ENCODE results near the gene EMP2.

EMP2 gene

DNA sequence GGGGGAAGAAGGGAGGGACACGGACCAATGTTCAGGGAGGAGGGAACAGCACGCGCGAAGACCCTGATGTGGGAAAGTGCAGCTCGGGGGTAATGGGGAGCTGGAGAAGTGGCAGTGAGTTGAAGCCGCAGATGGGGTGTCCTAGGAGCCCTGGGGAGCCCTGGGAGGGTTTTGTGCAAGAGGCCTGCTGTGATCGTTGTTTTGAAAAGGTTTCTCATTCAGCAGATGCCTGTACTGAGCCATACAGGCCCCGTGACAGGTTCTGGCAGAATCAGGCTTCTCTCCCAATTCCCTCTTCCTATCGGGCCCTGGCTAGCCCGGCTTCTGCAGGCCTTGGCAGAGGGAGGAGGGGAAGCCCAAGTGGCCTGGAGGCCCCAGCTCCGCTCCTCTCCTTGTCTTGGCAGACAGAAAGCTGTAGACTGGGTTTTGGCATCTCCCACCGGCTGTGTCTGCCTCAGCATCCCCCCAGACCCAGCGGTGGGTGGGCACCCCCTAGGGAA lies 38.4 kb upstream of the EMP2 start:
- no peak for TF ChIP-seq FOXP2 (optimal IDR thresholded peaks at IDR 0.05; ENCODE audit: borderline replicate concordance, extremely low read depth, extremely low read length, insufficient read depth)
- TF ChIP-seq REST (IDR thresholded peaks at IDR 0.05; ENCODE audit: insufficient read depth in 1 of 2, low read depth in 2 of 2, low read length in 2 of 2): no peak
- TF ChIP-seq POLR2AphosphoS5 (IDR thresholded peaks at IDR 0.05; ENCODE audit: low read depth, low read length): no peak
- no peak for TF ChIP-seq SIN3A (IDR thresholded peaks at IDR 0.05; ENCODE audit: borderline replicate concordance, insufficient read depth, low read length)
- no peak for TF ChIP-seq TAF1 (IDR thresholded peaks at IDR 0.05; ENCODE audit: borderline replicate concordance, insufficient read depth, low read length)

- no peak for TF ChIP-seq TAF1 (IDR thresholded peaks at IDR 0.05; ENCODE audit: borderline replicate concordance, insufficient read depth, low read length)
- no peak for TF ChIP-seq REST (IDR thresholded peaks at IDR 0.05; ENCODE audit: insufficient read depth in 1 of 2, low read depth in 2 of 2, low read length in 2 of 2)
- TF ChIP-seq POLR2AphosphoS5 (IDR thresholded peaks at IDR 0.05; ENCODE audit: low read depth, low read length): no peak
Measured at GRCh38 chr16:10617662-10618420, 37.4 kb upstream of the EMP2 start.

DNA sequence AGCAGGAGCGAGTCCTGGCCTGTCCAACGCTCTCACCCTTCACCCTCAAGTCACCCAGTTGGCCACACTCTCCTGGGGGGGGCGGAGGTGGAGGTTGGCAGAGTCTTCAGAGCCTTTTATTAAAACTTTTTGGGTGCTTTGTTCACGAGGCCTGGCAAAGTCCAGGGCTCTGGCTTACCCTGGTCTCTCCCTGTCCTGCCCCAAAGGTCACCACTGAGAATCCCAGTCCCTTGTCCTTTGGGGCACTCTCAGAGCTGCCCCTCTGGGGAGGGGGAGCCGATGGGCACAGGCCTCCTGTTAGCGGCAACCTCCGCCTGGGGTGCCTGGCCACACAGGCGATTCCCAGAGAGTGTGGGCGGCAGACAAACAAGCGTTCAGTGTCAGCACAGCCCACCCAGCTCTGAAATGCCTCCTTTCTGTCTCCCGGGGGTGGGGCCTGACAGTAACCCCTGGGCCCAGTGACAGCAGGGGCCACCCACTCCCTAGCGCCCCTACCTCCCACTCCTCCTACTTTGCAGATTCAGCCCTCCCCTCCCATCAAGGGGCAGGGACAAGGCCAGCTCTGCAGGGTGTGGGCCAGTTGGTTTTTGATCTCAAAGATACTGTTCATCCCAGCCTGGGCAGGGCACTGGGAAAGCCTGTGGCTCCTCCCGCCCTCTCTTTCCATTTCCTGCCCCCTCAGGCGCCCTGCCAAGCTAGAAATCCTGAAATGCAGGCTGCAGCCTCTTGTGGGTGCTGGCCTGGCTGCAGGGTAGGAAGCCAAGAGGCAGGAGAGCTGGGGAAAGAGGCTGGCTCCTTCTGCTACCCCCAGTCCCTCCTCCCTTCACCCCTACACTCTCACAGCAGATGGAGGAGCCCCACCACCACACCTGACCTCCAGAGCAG lies 36.6 kb upstream of the EMP2 start:
- no peak for TF ChIP-seq TAF1 (IDR thresholded peaks at IDR 0.05; ENCODE audit: borderline replicate concordance, insufficient read depth, low read length)
- no peak for TF ChIP-seq FOXP2 (optimal IDR thresholded peaks at IDR 0.05; ENCODE audit: borderline replicate concordance, extremely low read depth, extremely low read length, insufficient read depth)
- no peak for TF ChIP-seq POLR2AphosphoS5 (IDR thresholded peaks at IDR 0.05; ENCODE audit: low read depth, low read length)

DNA sequence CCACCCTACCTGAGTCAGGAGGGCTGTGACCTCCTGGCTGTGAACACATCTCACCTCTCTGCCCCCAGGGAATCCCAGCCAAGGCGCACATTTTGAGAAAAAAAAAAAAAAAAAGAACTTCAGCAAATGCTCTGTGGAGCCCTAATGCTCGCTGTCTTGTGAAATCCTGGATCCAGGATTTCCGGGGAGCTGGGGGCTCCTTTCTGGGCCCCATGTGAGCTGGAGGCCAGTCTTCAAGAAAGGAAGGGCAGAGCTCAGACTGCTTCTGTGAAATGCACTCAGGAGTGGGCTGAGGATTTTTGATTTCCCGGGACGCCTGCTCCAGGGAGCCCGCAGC lies 36.0 kb upstream of the EMP2 start:
- TF ChIP-seq SIN3A (IDR thresholded peaks at IDR 0.05; ENCODE audit: borderline replicate concordance, insufficient read depth, low read length) (no peak), POLR2AphosphoS5 (IDR thresholded peaks at IDR 0.05; ENCODE audit: low read depth, low read length) (no peak), REST (IDR thresholded peaks at IDR 0.05; ENCODE audit: insufficient read depth in 1 of 2, low read depth in 2 of 2, low read length in 2 of 2) (no peak), FOXP2 (optimal IDR thresholded peaks at IDR 0.05; ENCODE audit: borderline replicate concordance, extremely low read depth, extremely low read length, insufficient read depth) (no peak), TAF1 (IDR thresholded peaks at IDR 0.05; ENCODE audit: borderline replicate concordance, insufficient read depth, low read length) (no peak)

- TF ChIP-seq TAF1 (IDR thresholded peaks at IDR 0.05; ENCODE audit: borderline replicate concordance, insufficient read depth, low read length) (no peak), SIN3A (IDR thresholded peaks at IDR 0.05; ENCODE audit: borderline replicate concordance, insufficient read depth, low read length) (no peak), REST (IDR thresholded peaks at IDR 0.05; ENCODE audit: insufficient read depth in 1 of 2, low read depth in 2 of 2, low read length in 2 of 2) (no peak), POLR2AphosphoS5 (IDR thresholded peaks at IDR 0.05; ENCODE audit: low read depth, low read length) (no peak), FOXP2 (optimal IDR thresholded peaks at IDR 0.05; ENCODE audit: borderline replicate concordance, extremely low read depth, extremely low read length, insufficient read depth) (no peak)
Measured at GRCh38 chr16:10614685-10615084, 34.3 kb upstream of the EMP2 start.

Measured in PFSK-1 (cell line).